H7 (cell line): Measurements from ENCODE around the gene CST6. TPM values are rescaled to one million over a fixed set of nuclear protein-coding genes. Genes with fewer than 3 reads are reported as not detected.
"Not testable (repeated sequence)": the region's sequence is repeated elsewhere in the genome, so short reads cannot be mapped to it uniquely, and the experiment has no call there.

Experiments used
- DNase-seq: peaks from one replicate; pipeline ENCODE4 v3.0.0; 2012
- H3K27me3 ChIP-seq: 2 replicates; pipeline ENCODE4 v1.6.0; 2011; ENCODE audit warnings: mild to moderate bottlenecking, low read length; ENCODE audit not compliant: control insufficient read depth, insufficient read depth
- H3K36me3 ChIP-seq: replicated peaks from 2 replicates; pipeline ENCODE4 v1.5.1; 2011; ENCODE audit warnings: low read length; ENCODE audit not compliant: control insufficient read depth, insufficient read depth
- H3K4me3 ChIP-seq: 2 replicates; pipeline ENCODE4 v1.5.1; 2011; ENCODE audit warnings: low read depth, mild to moderate bottlenecking, control low read depth, low read length, moderate library complexity; ENCODE audit not compliant: insufficient read depth
- total RNA-seq: library from RNA; depleted of rRNA; stranded (reverse); fragments of >200 nt; shearing (Covaris generic); gene quantifications from 2 replicates; pipeline ENCODE4 v1.2.3, GENCODE V29; 2014

The CST6 gene
- total RNA-seq, 1 experiment from 2014 or later: not detected

DNA sequence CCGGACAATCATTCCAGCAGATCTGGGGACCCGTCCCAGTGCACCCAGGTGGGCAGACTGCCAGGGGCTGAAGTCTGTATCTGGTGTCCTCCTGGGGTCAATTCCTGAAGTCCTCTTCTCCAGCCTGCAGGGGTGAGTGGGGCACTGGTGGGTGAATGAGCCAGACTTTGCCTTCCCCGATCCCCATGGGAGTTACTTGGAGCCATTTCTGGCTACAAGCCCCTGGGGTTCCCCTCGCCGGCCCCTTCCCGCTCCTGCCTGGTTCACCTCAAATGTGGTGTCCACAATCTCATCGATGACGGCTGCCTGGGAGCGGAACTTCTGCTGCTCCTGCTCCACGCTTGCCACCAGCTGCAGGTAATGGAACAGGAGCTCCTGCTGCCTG is 5.0 kb downstream of the CST6 start:
- Histone ChIP-seq H3K4me3 (no peak overlapping the region), H3K36me3 (no peaks in the 10 kb centered on the region), H3K27me3 (peaks cover 1% of the 10 kb centered on the region; the same call in 1 of the 2 replicates)
- DNase-seq: no peak

DNA sequence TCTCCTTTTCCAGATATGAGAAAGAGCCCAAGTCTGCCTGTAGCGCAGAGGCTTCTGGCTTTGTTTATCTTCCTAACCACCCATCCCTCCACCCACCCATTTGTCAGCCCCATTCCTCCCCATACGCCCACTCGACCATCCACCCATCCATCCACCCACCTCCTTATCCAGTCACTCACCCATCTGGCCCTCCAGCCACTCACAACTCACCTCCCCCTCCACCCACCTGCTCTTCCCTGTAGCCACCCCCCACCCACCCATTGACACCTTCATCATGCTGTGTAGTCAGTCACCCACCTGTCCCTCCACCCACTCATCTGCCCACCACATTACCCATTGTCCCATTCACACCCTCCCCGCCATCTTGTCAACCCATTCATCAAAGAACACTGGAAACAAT is 5.5 kb downstream of the CST6 start:
- H3K36me3 ChIP-seq: no peaks in the 10 kb centered on the region
- peaks cover 3% of the 10 kb centered on the region; the same call in 1 of the 2 replicates for H3K27me3 ChIP-seq
- no peak overlapping the region for H3K4me3 ChIP-seq
- no peak for DNase-seq

DNA sequence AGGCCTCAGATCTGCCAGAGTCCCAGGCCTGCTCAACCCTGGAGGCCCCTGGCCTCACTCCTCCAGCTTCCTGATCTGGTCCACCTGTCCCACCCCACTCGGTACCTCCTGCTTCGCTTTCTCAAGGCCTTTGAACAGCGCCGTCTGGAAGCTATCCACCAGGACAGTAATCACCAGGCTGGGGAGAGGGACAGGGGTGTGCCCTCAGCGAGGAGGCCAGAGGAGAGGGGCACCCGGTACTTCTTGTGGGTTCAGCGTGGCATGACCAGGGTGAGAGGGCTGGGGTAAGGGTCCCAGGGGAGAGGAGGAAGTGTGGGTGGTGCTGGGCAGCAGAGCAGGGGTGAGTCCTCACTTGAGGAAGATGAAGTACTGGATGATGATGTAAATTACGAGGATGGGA is 8.4 kb downstream of the CST6 start:
- Histone ChIP-seq H3K36me3 (no peaks in the 10 kb centered on the region), H3K27me3 (peaks cover 8% of the 10 kb centered on the region), H3K4me3 (no peak overlapping the region)
- DNase-seq: no peak

DNA sequence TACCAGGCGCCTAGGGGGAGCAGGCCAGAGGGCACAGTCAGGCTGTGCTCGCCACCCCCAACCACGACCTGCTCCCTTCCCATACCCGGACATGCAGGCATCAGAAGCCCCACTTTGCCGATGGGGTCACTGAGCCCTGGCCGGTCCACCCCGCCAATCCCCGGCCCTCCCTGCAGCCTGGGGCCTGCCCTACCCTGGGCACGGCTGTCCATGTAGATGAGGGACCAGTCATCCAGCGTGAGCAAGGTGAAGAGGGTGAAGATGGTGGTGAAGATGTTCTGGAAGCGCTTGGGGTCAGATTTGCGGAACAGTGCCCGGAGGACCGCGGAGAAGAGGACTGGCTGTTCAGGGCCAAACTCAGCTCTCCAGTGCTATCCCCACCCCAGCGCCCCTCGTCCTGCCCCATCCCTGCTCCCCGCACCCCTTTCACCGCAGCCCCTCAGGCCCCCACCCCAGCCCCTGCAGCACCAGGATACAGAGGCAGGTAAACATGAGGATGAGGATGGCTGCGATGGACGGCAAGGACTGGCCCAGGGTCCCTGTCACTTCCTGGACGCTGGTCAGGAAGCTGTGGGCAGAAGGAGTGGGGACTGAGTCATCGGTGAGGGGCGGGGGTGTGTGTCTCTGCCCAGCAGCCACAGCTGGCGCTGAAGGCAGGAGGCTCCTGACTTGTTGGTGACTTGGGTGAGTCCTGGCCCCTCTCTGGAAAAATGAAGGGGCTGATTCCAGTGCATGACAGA is 9.0 kb downstream of the CST6 start:
- DNase-seq: no peak
- peaks cover 8% of the 10 kb centered on the region for H3K27me3 ChIP-seq
- H3K4me3 ChIP-seq: no peak overlapping the region
- H3K36me3 ChIP-seq: no peaks in the 10 kb centered on the region

DNA sequence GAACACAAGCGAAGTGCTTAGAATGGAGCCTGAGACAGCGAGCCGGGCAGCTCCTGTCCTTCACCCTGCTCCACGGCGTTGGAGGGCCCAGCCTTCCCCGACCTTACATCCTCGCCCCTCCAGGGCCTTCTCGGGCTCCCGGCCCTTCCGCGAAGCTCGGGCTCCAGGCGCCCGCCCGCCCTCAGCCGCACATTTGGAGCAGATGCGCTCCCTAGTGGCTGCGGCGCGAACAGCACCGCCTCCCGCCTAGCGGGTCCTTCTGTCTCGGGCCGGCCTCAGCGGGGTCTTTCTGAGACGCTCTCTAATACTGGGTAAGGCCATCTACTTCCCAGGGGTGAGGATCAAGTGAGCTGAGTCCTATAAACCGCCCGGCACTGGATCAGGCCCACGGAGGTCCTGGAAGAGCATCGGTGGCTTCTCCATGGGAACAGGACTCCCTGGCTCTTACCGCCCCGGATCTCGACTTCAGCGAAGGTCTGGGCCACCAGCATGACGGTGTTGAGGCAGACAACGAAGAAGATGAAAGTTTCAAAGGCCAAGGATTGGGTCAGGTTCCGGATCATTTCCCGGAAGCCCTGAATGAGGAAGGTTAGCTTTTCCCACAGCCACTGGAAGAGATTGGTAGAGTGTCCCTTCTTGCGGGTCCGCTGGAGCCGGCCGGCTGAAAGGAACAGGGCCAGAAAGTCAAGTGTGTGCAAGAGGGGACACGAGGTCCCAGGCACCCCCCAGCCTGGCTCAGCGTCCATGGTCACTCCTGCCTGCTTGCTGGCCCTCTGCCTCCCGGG is 10.8 kb downstream of the CST6 start:
- Histone ChIP-seq H3K27me3 (peaks cover 8% of the 10 kb centered on the region), H3K4me3 (no peak overlapping the region), H3K36me3 (no peaks in the 10 kb centered on the region)
- DNase-seq: peak; percentile 98

DNA sequence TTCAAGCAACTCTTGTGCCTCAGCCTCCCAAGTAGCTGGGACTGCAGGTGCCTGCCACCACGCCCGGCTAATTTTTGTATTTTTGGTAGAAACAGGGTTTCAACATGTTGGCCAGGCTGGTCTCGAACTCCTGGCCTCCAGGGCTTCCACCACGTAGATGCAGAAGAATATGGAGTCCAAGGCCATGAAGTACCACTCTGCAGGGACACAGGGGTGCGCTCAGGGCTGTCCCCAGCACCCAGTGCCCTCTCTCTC is 11.3 kb downstream of the CST6 start:
- not testable (repeated sequence) for H3K27me3 ChIP-seq, H3K4me3 ChIP-seq, DNase-seq, H3K36me3 ChIP-seq

DNA sequence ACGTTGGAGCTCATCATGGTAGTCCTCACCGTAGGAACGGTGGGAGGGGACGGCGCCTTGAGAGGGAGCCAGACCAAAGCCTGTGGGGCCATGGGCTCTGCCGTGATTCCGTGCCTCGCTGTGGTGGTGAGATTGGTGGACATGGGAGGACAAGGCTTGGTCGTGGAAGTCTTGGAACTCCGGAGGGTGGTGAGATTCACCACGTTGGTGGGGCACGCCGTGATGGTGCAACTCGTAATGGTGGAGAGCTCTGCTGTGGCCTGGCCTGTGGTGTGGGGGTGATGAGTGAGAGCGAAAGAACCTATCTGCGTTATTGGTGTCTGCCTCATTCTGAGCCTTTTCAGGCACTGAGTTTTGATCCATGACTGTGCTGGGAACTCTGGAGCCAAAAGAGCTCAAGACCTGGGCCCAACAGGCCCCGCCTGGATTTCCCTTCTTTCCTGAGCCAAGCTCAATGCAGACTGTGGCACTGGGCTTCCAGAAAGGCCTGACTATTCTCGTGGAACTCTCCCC is 14.3 kb downstream of the CST6 start, which contains the start of gene CATSPER1:
Gene CATSPER1, minus strand, starts transcription at position 463 of the 513 bp plus-strand sequence. Its CDS starts 100 bp downstream, at position 363.
- H3K4me3 ChIP-seq: no peak within 1 kb of the TSS
- no peaks in the 10 kb centered on the region for H3K36me3 ChIP-seq
- peaks cover 8% of the 10 kb centered on the region for H3K27me3 ChIP-seq
- DNase-seq: no peak

DNA sequence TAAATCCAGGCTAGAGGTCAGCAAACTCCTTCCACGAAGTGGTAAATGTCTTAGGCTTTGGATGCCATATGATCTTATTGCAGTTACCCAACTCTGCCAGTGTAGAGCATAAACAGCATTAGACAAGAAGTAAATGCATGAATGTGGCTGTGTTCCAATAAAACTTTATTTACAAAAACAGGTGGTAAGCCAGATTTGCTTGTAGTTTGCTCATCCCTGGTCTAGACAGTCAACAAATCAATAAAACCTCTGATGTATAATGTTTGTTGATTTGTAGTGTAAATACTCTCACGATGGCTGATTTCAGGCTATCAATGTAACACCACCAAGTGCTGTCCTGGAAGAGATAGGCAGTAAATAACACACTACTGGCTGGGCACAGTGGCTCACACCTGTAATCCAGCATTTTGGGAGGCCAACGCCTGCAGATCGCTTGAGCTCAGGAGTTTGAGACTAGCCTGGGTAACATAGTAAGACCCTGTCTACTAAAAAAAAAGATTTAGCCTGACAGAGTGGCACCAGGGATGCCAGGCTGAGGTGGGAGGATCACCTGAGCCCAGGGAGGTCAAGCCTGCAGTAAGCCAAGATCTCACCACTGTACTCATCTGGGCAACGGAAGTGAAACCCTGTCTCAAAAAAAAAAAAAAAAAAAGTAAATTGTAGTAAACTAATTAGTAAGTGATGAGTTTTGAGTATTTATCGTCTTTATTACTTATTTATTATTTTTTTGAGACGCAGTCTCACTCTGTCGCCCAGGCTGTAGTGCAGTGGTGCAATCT is 21.3 kb downstream of the CST6 start:
- Histone ChIP-seq H3K27me3 (no peaks in the 10 kb centered on the region), H3K36me3 (no peaks in the 10 kb centered on the region), H3K4me3 (no peak overlapping the region)
- DNase-seq: no peak

DNA sequence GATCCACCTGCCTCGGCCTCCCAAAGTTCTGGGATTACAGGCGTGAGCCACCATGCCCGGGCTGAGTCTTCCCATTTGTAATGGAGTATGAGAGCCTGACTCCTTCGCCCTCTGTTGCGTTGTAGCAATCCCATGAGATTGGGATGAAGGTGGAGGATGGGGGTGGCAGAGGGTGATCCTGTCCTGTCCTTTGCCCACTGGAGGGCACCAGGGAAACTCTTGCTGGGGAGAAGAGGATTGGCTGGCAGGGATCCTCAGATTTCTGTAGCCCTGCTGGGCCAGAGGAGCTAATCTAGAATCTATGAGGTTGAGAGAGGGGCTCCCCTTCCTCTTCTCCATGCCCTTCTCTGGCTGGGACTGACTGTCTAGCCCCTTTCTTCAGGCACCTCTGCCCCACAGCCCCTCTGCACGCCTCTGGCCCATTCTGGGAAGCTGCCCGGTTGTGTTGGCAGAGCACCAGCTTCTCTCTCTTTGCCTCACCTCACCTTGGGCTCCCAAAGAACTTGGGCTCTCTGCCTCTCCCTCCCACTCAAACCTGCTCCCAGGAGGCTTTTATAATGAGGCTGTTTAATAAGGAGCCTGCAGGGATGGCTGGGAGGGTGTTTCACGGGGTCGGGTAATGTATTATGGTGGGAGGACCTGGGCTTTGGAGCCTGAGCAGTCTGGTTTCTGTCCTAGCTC is 24.0 kb downstream of the CST6 start:
- no peaks in the 10 kb centered on the region for H3K27me3 ChIP-seq
- DNase-seq: peak; percentile 51
- no peak overlapping the region for H3K4me3 ChIP-seq
- H3K36me3 ChIP-seq: no peaks in the 10 kb centered on the region

DNA sequence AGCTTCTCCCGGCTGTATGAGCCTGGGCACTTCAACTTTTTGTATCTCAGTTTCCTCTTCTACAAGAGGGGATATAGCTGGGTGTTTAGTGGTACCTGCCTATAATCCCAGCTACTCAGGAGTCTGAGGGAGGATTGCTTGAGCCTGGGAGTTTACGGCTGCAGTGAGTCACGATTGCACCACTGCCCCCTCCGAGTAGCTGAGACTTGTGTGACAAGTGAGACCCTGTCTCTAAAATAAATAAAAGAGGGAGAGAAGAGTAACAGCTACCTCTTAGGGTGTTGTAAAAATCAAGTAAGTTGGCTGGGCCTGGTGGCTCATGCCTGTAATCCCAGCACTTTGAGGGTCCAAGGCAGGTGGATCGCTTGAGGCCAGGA is 24.5 kb downstream of the CST6 start:
- Histone ChIP-seq H3K36me3 (no peaks in the 10 kb centered on the region), H3K4me3 (no peak overlapping the region), H3K27me3 (no peaks in the 10 kb centered on the region)
- DNase-seq: no peak

DNA sequence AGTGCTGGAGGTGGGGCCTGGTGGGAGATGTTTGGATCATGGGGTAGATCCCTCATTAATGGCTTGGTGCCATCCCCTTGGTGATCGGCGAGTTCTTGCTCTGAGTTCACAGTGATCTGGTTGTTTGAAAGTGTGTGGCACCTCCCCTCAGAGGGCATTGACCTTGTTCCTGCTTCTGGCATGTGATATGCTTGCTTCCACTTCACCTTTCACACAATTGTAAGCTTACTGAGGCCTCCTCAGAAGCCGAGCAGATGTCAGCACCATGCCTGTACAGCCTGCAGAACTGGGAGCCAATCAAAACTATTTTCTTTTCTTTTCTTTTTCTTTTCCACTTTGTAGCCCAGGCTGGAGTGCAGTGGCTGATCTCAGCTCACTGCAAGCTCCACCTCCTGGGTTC is 25.5 kb downstream of the CST6 start:
- DNase-seq: no peak
- Histone ChIP-seq H3K27me3 (no peaks in the 10 kb centered on the region), H3K36me3 (no peaks in the 10 kb centered on the region), H3K4me3 (no peak overlapping the region)

DNA sequence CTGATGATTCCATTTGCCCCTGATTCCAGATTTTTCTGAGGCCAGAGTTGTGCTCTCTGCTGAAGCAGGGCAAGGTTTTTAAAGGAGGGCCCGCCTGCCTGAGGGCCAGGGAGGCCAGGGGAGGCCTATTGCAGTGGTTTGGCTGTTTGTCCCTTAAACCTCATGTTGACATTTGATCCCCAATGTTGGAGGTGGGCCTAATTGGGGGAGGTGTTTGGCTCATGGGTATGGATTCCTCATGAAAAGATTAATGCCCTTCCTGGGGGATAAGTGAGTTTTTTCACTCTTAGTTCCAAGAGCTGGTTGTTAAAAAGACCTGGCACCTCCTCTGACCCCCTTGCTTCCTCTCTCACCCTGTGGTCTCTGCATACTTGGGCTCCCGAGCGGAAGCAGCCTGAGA is 28.0 kb downstream of the CST6 start:
- Histone ChIP-seq H3K27me3 (no peaks in the 10 kb centered on the region), H3K36me3 (no peaks in the 10 kb centered on the region; the same call in 1 of the 2 replicates), H3K4me3 (no peak overlapping the region)
- DNase-seq: no peak

DNA sequence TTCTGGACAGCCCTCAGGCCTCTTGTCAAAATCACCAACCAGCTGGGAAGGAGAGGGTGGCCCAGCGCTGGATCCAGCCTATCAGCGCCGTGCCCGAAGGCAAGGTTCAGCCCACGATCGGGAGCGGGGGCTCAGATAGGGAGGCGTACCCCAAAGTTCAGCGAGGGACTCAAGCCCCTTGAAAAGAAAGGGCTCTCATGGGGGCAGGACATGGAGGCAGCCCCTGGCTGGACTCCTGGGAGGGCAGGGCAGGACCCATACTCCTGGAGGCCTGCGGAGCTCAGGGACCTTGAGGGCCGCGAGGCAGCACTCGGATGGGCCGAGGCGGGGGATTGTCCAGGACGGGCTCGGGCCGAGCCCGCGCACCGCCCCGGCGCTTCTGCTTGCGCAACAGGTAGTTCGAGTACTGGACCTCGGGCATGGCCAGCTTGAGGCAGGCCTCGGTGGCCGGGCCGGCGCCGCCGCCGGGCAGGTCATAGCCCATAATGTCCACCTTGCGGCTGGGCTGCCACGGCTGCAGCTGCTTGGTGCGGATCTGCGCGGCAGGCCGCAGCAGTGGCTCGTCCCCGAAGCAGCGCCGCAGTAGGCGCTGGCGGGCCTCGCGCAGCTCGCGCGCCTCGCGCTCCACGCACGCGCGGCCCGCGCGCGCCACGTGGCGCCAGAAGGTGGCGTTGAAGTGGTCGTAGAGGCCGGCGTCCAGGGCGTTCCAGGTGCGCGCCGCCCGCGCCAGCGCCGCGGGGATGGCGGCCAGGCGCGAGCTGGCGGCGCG is 30.6 kb downstream of the CST6 start:
- Histone ChIP-seq H3K36me3 (no peaks in the 10 kb centered on the region; the same call in 1 of the 2 replicates), H3K4me3 (no peak overlapping the region)
- DNase-seq: peak; percentile 37

More for the DNA sequence above, 30.6 kb downstream of the CST6 start:
- no peaks in the 10 kb centered on the region for H3K27me3 ChIP-seq
